ENCODE data around the gene DNAL4.
A peak's percentile ranks its signal among the peaks of the same experiment; 100 is the strongest.

DNAL4 gene, protein sequence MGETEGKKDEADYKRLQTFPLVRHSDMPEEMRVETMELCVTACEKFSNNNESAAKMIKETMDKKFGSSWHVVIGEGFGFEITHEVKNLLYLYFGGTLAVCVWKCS

DNA sequence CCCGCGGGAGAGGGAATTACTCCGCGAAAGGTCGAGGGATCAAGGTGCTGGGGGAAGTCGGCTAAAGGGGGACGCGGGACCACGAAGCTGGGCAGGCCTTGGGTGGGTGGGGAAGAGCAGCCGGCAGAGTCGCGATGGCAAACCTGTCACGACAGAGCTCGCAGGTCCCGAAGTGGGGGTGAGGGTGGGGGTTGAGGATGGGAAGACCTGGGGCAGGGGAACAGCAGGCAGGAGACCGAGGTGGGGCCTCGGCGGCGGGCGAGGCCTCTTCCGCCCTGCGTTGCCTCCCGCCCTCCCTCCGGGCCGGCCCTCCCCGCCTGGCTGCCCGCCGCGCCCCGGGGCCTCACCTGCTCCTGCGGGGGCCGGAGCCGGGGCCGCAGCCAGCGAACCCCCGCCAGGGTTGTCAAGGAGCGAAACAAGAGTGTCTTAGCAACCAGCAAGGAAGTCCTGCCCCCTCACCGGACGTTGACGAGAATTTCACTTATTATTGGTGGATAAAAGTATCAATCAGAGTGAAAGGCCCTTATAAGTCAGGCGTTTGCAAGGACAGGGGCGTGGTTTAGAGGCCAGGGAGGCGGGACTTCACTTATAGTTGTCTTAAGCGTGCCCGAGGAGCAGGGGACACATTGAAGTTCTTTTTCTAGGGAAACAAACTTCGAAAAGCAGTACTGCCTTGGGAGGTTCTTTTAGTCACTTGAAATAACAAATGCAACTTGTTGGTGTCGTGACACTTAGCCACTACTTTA is at the start of gene DNAL4:
Gene DNAL4, minus strand, starts transcription at position 423 of the 746 bp plus-strand sequence. CDS start 11,412 bp downstream, outside the sequence.
- DNase-seq (ENCODE audit: low read depth), result peak; percentile 97

DNA sequence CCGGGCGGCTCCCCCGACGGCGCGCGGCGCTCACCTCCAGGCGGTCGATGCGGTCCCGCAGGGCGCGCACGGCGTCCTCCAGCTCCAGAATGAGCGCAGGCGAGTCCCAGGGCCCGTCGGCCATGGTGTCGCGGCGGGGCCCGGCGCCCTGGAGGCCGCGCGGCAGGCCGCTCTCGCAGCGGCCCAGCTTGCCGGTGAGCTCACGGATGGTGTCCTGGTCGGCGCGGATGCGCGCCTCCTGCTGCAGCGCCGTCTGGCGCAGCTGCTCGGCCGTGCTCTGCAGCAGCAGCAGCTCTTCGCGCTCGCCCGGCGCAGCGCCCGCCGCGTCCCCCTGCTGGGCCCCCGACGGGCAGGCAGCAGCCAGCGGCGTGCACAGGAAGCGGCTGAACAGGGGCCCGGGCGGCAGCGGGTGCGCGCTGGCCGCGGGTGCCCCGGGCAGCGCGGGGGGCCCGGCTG is 49.3 kb upstream of the DNAL4 start:
- DNase-seq (ENCODE audit: low read depth), result peak; percentile 33

DNA sequence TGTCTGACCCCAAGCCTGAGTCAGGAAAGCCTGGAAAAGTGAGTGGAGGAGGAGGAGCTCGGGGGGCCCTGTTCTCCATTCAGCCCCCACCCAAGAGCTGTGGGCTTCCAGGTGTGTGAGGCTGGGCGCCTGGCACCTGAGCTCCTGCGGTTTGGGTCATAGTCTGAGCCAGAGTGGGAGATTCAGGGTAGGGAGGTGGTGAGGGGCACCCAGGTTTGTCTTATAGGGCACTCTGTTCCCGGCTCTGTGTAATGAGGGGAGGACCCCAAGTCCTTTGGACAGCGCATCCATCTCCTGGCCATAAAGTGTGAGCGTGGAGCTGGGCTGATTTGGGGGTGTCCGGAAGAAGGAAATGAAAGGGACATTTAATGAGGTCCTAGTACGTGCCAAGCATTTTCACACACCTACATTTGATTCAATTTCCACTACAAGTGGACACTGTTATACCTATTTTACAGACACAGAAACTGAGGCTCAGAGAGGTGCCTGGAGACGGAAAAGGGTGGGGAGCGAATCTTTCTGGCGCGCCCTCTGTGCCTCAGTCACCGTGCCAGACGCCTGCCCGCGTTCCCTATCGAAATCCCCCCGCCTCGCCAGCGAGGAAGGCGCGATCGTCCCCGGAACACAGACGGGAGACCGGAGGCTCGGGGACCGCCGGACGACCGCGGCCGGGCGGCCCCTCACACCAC is 48.7 kb upstream of the DNAL4 start:
- DNase-seq (ENCODE audit: low read depth), result no peak

DNA sequence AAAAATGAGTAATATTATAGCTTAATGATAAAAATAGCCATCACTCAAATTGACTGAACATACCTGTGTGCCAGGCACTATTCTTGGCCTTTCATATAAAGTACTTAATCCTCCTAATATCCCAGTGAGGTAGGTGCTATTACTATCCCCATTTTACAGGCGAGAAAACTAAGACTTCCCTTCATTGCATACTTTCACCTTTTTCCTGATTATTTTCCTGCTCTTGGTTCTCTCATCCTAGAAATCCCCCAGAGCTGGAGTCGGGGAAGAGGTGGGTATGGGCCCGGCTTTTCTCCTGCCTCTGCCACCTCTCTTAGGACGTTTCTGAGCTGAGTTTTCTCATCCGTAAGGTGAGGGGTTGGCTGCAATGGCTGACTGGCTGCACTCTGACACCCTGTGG is 47.7 kb upstream of the DNAL4 start:
- DNase-seq (ENCODE audit: low read depth), result no peak

DNA sequence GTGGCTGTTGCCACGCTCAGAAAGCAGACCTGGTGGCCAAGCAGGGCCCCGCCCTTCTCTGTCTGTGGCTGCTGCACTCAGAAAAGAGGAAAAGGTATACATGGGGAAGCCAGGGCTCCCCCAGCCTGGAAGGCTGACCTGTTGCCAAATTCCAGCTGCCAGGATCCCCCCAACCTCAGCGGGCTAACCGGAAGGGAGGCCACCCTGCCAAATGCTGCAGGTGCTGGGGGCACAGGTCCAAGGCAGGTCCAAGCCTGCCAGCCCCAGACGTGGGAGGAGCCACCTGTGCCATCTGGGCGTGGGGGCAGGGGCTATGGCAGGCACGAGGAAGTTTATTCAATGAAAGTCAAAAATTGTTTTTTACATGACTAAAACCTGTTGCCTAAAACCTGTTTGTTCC is 47.3 kb upstream of the DNAL4 start:
- no peak for DNase-seq (ENCODE audit: low read depth)

DNA sequence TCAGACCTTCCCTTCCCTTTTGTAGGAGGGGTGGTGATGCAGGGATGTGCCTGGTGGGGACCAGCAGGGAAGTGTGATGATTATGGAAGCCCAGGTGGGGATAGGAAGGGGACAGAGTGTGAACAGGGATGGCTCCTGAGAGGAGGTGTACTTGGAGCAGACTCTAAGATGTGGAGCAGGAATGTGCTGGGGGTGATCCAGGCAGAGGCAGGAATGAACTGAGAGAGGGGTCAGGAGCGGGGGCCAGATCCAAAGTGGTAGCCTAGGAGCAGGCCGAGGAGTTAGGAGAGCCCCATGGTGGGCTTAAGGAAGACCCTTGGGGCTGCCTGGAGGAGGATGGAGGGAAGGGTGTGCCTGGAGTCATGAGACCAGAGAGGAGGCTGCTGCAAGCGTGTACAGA is 46.2 kb upstream of the DNAL4 start:
- DNase-seq (ENCODE audit: low read depth), result no peak

DNA sequence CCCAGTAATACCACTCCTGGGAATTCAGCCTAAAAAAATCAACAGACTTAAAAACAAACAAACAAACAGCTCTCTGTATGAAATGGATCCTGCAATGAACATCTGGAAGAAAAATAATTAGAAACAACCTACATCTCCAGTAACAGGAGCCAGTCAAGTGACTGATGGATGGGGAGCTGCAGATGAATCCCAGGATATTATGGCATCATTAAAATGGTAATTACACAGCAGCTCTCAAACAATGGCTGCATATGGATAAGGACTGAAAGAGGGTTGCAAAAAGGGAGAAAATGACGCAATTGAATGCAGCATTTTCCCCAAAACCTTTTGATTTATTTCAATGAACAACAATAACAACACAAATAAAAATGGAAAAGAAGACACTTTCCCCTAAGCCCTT is 45.7 kb upstream of the DNAL4 start:
- no peak for DNase-seq (ENCODE audit: low read depth)

DNA sequence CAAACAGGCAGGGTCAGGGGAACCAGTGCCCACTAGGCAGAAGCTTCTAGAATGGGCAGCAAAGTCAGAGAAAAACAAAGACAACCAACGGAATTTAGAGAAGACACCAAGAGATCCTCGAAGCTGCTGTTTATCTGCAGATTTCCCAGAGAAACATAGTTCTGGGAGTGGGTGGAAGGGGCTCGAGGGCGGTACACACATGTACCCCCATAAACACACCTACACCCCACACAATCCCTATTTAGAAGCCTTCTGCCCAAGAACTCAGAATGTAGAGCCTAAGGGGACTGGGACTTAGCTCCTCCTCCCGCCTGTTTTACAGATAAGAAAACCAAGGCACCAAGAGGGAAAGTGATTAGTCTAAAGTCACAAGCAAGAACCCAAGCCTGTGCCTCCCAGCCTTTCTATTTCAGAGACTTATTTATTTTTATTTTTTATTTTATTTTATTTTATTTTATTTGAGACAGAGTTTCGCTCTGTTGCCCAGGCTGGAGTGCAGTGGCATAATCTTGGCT is 43.5 kb upstream of the DNAL4 start:
- no peak for DNase-seq (ENCODE audit: low read depth)

DNA sequence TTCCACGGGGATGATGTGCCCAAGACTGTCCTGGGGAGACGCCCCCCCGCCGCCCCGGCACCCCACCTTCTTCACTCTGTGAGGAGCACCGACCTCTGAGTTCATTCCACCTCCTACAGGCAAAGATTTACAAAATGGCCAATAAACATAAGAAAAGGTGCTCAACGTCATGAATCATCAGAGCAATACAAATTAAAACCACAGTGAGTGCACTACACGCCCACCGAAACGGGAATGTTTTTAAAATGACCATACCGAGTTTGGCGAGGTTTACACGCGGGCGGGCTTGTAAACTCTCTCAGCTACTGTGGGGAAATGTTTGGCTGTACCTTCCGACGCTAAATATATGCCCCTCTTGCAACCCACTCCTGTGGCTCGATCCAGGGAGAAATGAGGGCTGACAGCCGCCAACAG is 42.0 kb upstream of the DNAL4 start:
- DNase-seq (ENCODE audit: low read depth), result peak; percentile 6

DNA sequence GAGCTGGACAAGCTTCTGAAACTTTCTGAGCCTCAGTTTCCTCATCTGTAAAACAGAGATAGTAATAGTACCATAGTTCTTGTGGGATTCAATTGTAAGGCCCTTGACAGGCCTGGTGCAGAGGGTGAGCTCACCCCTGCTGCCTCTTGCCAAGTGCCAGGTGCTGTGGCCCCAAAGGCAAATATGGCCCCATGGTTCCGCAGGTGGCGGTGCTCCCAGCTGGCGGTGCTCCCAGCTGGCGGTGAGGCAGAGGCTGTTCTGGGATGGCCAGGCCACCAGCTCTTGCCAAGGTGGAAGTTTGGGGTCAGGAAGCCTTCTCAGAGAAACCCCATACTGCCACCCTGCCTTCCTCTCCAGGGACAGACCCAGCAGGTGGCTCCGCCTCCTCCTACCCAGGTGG is 41.0 kb upstream of the DNAL4 start:
- DNase-seq (ENCODE audit: low read depth), result no peak

DNA sequence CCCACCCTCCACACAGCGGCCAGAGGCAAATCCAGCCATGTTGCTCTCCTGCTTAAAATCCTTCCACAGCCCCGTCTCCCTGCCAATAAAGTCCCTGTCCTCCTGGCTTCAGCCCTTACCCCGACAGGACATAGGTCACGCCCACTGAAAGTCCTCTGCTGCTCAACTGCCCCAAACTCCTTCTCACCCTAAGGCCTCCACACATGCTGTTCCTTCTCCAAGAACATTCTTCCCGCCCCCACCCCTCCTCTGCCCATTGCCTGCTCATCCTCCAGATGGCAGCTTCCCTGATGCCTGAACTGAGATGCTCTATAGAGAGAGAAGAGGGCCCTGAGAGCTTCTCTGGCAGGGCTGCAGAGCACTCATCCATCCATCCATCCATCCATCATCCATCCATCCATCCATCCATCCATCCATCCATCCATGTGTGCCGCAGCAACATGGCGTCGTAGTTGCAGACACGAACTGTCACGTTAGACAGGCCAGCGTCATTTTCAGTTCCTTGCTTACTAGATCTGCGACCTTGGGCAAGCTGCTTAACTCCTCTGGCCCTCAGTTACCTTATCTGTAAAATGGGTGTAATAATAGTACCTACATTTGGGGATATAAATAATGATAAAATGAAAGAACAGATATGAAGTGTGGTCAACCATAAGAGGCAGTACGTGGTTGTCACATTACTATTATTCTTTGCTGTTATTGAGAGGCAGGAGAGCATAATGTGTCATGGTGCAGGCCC is 40.4 kb upstream of the DNAL4 start:
- no peak for DNase-seq (ENCODE audit: low read depth)

DNA sequence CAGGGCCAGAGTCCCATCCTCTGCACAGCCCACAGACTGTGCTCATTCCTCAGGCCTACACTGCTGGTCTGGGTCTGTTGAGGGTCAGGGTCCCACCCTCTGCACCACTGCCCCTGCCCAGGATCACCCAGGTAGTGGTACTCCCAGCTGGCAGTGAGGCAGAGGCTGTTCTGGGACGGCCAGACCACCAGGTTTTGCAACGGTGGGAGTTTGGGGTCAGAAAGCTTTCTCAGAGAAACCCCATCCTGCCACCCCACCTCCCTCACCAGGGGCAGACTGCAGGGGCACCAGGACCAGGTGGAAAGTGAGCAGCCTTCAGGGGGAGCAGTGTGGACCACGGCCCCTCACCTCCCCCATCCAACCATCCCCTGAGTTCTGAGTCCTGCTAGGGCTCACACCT is 39.1 kb upstream of the DNAL4 start:
- DNase-seq (ENCODE audit: low read depth), result no peak

DNA sequence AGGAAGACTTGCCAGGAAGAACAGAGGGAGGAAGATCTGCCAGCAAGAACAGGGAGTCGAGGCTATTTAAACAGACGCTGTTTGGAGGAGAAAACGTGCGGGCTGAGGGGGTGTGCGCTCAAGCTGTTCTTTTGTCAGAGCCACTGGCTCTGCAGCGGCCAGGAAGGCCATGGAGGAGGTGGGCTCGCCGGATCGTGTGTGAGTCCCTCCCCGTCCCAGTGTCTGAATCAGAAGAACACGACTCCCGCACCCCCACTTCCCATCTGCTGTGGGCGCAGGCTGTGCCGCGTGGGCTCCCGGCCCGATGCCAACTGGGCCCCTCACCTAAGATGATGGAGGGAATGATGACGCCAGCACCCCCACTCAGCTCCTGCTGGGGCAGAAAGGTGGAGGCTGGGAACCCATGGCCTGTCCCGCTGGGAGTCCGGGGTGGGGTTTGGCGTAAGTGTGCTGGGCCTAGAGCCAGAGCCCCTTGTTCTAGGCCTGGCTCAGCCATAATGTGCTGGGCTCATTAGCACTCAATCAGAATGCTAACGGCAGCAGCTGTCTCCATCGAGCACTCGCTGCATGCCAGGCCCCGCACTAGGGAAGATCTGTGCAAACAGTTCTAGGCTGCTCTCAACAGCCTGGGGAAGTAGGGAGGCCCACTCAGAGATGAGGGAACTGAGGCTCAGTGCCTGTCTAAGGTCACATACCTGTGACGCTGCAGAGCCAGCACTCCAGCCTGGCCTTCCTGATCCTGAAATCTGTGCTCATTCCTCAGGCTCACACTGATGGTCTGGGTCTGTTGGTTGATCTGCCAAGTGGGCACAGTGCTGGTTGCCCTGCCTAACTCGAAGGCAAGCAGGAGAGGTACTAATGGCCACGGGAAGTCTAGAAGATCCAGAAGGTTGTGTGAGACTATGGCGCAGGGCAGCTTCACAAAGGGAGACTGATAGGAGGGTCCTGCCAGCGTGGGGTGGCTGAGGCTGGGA is 38.3 kb upstream of the DNAL4 start:
- no peak for DNase-seq (ENCODE audit: low read depth)

DNA sequence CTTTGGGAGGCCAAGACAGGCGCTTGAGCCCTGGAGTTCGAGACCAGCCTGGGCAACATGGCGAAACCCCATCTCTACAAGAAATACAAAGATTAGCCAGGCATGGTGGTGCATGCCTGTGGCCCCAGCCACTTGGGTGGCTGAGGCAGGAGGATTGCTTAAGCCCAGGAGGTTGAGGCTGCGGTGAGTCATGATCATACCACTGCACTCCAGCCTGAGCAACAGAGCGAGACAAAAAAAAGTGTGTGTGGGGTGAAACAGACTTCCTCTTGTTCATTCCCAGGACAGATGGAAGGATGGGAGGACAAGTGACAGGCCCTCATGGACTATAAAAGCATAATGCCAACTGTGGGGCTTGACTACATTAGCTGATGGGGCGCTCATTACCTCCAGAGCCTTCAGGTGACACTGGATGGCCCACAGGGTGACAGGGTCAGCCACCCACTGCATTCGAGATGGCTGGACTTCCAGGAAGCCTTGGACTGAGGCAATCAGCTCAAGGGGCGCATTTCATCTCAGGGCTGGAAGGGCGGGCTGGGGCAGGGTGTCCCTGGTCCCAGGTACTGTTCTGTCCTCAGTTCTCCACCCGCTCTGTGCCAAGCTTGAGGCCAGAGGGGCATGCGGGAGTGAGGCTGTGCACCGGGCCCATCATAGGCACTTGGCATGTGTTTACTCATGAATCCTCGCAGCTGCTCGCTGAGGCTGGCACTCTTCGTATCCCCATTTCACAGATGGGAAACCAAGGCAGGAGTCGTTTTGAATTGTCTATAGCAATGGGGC is 37.4 kb upstream of the DNAL4 start:
- no peak for DNase-seq (ENCODE audit: low read depth)

DNA sequence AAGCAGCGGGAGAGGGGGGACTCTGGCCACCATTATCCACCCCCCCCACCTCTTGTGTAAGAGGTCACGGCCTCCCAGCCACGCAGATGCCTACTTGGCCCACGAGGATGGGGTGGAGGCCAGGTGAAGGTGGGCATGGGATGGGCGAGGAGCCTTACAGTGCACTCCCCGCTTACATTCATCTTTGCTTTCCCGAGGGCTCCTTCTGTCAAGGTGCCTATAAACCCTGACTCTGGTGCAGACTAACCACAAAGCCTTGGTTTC is 36.8 kb upstream of the DNAL4 start:
- DNase-seq (ENCODE audit: low read depth), result no peak

DNA sequence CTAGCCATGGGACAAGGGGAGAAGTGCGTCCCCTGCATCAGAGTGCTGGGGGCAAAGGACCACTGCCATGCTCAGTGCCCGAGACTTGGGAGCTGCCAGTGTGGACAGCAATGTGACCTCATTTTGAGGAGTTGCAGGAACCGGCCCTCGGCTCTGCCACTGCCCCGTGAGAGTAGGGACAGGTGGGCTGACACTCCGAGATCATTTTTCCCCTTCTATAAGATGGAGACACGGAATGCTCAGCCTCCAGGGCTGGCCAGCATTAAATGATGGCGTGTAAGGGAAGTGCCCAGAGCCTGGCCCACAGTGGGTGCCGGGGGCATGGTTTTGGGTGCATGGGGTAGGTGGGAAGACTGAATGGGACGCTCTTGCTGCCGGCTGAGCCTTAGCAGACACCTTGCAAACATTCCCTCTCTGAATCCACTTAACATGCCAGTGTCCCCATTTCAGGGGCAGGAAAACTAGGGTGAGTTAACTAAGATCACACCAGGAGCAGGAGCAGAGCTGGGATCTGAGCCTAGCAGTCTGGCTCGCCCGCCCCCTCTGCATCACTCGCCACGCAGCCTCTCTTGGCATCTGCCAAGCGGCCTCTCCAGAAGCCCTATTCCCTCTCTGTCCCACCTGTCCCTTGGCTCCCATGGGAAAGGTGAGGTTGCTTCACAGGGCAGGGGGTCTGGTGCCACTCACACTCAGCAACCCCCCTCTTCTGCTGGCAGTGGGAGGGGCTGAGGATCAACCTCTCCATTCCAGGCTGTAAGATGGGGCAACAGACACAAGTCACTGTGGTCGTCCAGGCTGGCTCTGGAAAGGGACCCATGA is 36.3 kb upstream of the DNAL4 start:
- DNase-seq (ENCODE audit: low read depth), result no peak

DNA sequence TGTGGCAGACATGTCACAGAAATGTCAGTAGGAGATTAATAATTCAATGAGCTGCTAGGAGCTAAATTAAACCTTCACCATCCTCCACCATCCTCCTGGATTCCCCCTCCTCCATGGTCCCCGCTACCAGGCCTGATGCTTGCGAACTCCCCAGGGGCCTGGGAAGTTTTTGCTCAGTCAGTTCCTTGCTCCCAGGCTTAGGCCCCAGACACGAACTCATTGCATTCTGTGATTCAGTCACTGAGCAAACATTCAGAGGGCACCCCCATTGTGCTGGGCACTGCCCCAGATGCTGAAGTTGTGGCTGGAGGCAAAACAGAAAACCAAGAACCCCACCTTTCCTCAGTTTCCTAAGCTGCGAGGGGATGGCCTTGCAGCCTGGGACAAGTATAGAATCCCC is 35.5 kb upstream of the DNAL4 start:
- no peak for DNase-seq (ENCODE audit: low read depth)

DNA sequence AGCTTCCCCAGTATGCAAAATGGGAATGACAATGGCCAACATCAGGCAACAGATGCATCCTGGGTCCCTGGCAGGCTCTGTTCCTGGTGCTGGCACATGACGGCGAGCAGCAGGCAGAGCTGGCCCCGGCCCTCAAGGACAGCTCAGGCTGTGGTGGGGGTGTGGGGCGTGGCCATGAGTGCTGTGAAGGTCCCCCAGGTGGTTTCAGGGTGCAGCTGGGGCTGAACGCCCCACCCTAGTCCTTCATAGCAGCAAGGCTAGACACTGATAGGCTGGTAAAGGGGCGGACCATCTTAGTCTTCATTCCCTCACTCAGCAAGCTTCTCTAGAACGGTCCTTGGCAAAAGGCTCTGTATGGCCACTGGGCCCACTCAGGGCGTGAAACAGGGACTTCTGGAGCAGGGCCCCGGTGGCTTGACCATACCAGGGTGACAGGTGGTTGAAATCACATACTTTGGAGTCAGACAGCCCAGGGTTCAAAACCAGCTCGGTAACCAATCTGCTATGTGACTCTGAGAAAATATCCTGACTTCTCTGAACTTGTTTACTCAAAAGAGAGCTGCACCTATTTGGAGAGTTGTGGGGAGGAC is 34.8 kb upstream of the DNAL4 start:
- DNase-seq (ENCODE audit: low read depth), result no peak

DNA sequence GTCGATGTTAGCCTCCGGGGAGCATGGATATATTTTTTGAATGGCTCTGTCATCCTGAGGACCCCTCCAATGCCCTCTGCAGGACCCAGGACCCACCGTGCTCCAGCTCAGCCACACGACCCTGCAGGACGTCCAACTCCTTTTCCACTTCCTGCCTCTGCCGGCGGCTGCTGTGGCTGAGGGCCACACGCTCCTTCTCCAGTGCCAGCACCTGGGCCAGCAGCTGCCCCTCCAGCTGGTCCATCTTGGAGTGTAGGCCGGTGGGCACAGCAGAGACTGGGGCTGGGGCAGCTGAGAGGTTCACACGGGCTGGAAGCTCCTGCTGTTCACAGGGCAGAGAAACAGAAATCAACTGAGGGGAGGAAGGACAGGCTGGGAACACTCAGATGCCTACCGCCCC is 34.2 kb upstream of the DNAL4 start:
- no peak for DNase-seq (ENCODE audit: low read depth)

DNA sequence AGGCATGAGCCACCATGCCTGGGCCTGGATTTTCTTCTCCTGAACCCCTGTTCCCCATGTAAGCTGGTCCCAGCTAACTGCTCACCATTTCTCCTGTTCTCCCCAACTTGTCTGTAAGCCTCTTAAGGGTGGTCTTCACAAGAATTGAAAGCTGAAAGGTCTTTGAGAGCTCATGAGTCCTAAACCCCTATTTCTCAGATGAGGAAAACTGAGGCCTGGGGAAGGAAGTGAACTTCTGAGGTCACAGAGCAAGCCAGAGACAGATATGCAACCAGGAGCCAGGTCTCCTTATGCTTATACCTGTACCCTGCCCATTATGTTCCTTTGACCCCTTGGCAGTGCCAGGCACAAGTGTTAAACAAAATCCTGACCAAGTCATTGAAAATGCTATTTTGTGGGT is 33.6 kb upstream of the DNAL4 start:
- DNase-seq (ENCODE audit: low read depth), result no peak

Data from stromal cell of bone marrow (primary cell).